T-helper 22 cell (primary cell): Measurements from ENCODE around the gene DSCAML1.

Experiments used
- DNase-seq: peaks from one replicate; pipeline ENCODE4 v3.0.0-alpha.2; 2020; ENCODE audit warnings: low read depth

The DSCAML1 gene

DNA sequence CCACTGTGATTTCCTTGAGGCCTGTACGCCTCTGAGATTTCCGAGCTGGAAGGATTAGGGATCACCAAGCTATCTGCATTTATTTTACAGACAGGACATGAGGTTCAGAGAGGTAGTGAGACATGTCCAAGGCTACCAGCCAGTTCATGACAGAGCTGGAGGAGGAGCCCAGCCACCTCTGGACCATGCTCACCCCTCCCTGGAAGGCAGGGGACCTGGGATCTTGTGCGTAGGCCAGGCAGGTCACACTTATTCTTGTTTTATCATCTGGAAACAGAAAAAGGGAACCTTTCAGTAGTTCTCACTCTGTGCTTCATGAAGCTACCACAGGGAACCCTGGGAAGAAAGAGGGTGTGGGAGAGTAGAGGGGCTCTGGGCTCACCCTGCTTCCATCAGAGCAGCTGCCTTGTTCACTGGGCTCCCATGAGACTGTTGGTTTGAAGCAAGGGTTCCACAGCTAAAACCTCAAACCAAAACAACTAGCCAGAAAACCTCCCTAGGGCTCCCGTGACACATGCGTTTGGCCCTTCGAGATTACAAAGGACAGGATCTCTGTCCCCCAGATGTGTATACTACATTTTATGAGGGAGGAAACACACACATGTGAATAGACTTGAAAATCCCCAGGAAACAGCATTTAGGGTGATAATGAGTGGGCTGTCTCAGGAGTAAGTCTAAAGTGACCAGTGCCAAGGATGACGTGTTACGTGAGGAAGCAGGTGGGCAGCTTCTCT lies 106.4 kb downstream of the DSCAML1 start:
- DNase-seq = no peak

DNA sequence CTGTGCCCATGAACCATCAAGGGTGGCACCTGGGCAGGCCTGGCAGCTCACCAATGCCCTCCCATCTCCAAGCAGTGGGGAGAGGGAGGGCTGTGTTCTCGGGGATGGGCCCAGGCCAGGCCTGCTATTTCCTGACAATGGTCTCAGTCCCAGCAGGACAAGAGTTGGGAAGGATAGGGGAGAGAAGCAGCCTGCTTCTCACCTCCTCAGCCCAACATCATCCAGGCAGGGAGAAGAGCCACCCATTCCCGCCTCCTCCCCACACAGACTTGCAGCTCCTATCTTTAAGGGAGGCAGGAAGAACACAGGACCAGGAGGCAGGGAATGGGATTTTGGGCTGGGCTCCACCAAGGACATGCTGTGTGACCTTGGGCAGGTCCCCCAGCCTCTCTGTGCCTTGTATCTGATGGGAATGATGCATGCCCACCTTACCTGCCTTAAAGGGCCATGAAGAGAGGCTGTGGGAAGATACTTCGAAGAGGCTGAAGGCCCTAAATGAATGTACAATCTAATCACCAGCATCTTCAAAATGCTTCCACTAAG lies 108.7 kb downstream of the DSCAML1 start:
- no peak for DNase-seq

DNA sequence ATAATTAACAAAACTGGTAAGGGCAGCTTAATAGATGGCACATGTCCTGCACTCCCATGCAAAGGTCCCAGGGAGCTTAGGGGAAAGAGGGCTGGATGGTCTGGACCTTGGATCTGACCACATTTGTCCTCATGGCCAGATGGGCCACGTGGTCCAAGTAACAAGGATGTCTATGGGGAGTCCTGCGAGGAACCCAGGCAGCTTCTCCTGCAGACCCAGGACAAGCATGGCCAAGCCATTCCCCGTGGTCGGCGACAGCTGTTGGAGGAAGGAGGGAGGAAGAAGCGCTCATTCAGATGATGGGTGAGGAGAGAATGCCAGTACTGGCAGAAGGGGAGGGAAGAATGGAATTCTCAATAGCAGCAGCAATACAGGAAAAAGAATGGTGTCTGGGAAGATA lies 109.2 kb downstream of the DSCAML1 start:
- DNase-seq = no peak

GRCh38 chr11:117686711-117687110 lies 110.3 kb downstream of the DSCAML1 start:
- DNase-seq = no peak

GRCh38 chr11:117685566-117685965 lies 111.5 kb downstream of the DSCAML1 start:
- no peak for DNase-seq

DNA sequence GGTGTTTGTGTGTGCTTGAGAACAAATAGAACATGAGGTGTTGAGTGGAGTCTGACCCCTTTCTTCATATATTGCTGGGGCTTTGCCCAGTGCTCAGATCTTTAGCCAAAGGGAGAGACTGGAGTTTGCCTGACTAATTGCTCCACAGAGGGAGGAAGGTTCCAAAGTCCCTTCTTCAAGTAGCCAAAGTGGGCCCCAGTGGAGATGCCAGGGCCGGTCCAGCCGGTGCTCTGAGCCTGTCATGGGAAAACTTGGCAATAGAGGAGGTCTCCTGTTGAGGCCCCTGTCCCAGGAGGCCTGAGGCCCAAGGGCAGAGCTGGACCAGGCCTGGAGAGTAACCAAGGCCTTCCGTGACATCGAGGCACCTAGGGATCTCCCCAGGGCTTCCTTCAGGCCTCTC lies 112.3 kb downstream of the DSCAML1 start:
- DNase-seq = no peak

GRCh38 chr11:117684111-117684510 lies 112.9 kb downstream of the DSCAML1 start:
- DNase-seq = no peak

GRCh38 chr11:117681438-117681837 lies 115.6 kb downstream of the DSCAML1 start:
- no peak for DNase-seq

- DNase-seq = no peak
These were observed 117.6 kb downstream of the DSCAML1 start for GRCh38 chr11:117679461-117679860.

- no peak for DNase-seq
These were observed 118.2 kb downstream of the DSCAML1 start for GRCh38 chr11:117678658-117679406.

GRCh38 chr11:117677729-117678310 lies 119.2 kb downstream of the DSCAML1 start:
- DNase-seq = no peak

- no peak for DNase-seq
These were observed 120.5 kb downstream of the DSCAML1 start for GRCh38 chr11:117676501-117676900.

DNA sequence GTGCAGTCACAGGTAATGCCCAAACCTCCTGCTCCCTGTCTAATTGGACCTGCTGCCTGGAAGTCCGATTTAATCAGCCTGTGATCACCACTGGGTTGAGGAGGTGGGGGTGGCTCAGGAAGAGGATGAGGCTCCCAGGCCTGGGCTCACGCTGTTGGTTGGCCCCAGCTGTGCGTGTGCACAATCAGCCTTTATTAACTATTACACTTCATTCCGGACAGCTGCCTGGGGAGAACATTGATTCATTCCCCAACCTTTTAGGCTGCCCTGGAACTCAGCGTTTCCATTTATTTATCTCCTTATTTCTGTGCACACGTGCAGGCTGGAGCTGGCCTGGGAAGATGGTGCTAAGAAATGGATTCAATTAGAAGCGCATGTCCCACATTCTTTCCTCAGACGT lies 123.4 kb downstream of the DSCAML1 start:
- DNase-seq = no peak

DNA sequence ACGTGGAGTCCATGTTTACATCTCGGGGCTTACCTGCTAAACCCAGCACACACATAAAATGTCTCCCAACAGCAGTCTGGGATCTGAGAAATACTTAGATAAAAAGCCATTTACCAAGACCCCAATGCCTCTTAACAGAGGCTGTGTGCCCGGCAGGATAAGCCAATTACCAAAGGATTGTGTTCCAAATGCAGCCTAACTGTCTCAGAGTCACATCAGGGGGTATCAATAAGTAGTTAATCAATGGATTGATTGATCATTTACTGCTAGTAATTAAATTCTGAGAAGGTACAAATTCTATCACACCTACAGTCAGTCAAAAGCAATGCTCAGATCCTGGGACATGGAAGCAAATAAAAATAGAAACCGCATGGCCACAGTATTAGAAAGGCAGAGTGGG lies 125.6 kb downstream of the DSCAML1 start:
- DNase-seq = no peak

DNA sequence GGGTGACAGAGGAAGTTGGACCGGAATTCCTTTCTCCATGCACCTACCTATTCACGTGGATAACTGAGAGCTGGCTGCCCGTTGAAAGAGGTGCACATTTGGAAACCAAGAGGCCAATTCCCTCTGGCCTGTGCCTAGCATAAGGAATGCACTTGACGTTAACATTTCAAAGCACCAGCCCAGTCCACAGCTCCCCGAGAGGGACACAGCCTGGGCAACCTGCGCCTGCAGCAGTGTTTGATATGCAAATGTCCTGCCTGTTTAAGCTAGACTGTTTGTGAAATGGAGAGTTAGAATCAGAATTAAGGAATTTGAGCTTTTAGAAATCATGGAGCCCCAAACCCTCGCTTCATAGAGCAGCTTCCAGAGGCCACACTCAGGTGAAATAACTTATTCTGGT lies 126.1 kb downstream of the DSCAML1 start:
- DNase-seq = no peak

- DNase-seq = no peak
These were observed 126.6 kb downstream of the DSCAML1 start for GRCh38 chr11:117670443-117670842.

GRCh38 chr11:117669616-117670015 lies 127.4 kb downstream of the DSCAML1 start:
- DNase-seq = no peak

GRCh38 chr11:117669062-117669461 lies 128.0 kb downstream of the DSCAML1 start:
- no peak for DNase-seq

DNA sequence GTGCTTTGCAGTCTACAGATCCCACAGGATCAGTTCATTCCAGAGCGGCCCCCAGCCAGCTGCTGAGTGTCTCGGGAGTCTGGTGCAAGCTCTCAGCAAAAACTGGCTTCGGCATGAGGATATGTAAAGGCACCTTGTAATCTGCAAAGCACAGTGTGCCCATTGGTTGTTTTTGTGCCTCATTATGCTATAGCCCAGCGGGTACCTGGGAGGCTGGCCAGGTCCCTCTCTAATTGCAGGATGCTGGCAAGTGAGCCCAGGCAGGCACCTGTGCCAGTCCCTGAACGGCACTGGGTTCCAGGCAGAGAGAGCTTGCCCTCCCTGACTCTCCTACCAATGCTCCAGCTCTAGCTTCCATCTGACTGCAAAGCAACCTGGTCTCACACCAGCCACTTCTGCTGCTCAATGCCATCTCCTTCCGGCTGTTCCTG lies 128.7 kb downstream of the DSCAML1 start:
- DNase-seq = no peak

GRCh38 chr11:117664897-117665296 lies 132.1 kb downstream of the DSCAML1 start:
- DNase-seq = no peak

DNA sequence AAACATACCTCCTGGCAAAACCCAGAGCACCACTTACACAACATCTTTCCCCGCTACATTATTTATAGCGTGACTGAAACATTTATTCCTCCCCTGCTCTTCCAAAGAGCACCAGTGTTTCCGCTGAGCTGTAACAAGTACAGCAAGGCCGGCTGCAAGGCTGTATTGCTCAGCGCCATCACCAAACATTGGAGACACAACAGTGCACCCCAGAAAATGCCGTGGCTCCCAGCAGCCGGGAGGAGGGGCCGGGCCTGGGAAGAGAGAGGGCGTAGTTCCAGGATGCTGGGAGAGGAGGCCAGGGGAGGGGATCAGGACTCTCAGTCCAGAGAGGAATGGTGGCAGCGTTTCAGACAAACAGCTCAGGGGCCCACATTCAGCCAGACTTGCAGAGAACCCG lies 133.2 kb downstream of the DSCAML1 start:
- DNase-seq = no peak

DNA sequence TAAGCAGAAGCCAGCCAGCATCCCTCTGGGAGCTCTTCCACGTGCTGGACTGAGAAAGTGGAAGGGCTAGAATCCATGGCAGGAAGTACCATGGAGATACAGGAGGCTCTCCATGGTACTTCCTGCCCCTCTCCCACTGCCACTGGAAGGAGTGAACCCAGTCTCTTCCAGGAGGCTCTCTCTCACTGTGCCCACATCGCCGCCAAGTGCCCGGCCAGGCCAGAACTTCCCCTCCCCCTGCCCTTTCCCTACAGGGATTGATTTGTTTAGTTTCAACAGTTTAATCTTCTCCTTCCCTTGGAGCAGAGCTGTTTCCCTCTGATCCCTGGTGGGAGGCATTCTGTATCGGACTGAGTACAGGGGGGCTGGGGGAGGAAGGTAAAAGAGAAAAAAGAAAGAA lies 133.6 kb downstream of the DSCAML1 start:
- no peak for DNase-seq

GRCh38 chr11:117662671-117663269 lies 134.2 kb downstream of the DSCAML1 start:
- DNase-seq = no peak
